HT1080 (cell line): ENCODE data around the gene ARID1B. TPM values are rescaled to one million over a fixed set of nuclear protein-coding genes. Genes with fewer than 3 reads are reported as not detected.

ENCODE experiments used
- DNase-seq: peaks from one replicate; pipeline ENCODE4 v3.0.0-alpha.2; 2015; ENCODE audit warnings: low read depth
- total RNA-seq: library from RNA; depleted of rRNA; stranded (reverse); fragments of >200 nt; shearing (Covaris generic); gene quantifications from 2 replicates; pipeline ENCODE4 v1.2.3, GENCODE V29; 2014

The ARID1B gene
- total RNA-seq, 1 experiment from 2014 or later = 11.2 TPM

- no peak for DNase-seq
These were observed 45.6 kb downstream of the ARID1B start for GRCh38 chr6:156822747-156823206.

- no peak for DNase-seq
These were observed 47.0 kb downstream of the ARID1B start for GRCh38 chr6:156824142-156824541.

- no peak for DNase-seq
These were observed 48.3 kb downstream of the ARID1B start for GRCh38 chr6:156825475-156825874.

- no peak for DNase-seq
These were observed 49.2 kb downstream of the ARID1B start for GRCh38 chr6:156826290-156826955.

GRCh38 chr6:156827382-156827781 is 50.2 kb downstream of the ARID1B start:
- no peak for DNase-seq

GRCh38 chr6:156828280-156828703 is 51.1 kb downstream of the ARID1B start:
- peak; percentile 94 for DNase-seq

- no peak for DNase-seq
These were observed 52.9 kb downstream of the ARID1B start for GRCh38 chr6:156830126-156830525.

GRCh38 chr6:156832231-156832647 is 55.1 kb downstream of the ARID1B start:
- no peak for DNase-seq

- no peak for DNase-seq
These were observed 55.5 kb downstream of the ARID1B start for GRCh38 chr6:156832669-156833068.

GRCh38 chr6:156833755-156834154 is 56.6 kb downstream of the ARID1B start:
- DNase-seq = no peak

- DNase-seq = no peak
These were observed 62.0 kb downstream of the ARID1B start for GRCh38 chr6:156839129-156839528.

- no peak for DNase-seq
These were observed 62.4 kb downstream of the ARID1B start for GRCh38 chr6:156839591-156840001.

GRCh38 chr6:156840136-156840535 is 63.0 kb downstream of the ARID1B start:
- DNase-seq = no peak

GRCh38 chr6:156840606-156841005 is 63.4 kb downstream of the ARID1B start:
- DNase-seq = no peak

GRCh38 chr6:156841508-156841907 is 64.3 kb downstream of the ARID1B start:
- DNase-seq = no peak

- no peak for DNase-seq
These were observed 65.5 kb downstream of the ARID1B start for GRCh38 chr6:156842598-156843250.

- no peak for DNase-seq
These were observed 66.9 kb downstream of the ARID1B start for GRCh38 chr6:156844089-156844488.

- DNase-seq = no peak
These were observed 68.4 kb downstream of the ARID1B start for GRCh38 chr6:156845454-156846155.

GRCh38 chr6:156846845-156847599 is 69.8 kb downstream of the ARID1B start:
- no peak for DNase-seq

- DNase-seq = no peak
These were observed 70.9 kb downstream of the ARID1B start for GRCh38 chr6:156848123-156848522.

- peak; percentile 24 for DNase-seq
These were observed 71.4 kb downstream of the ARID1B start for GRCh38 chr6:156848533-156848932.

GRCh38 chr6:156849806-156850205 is 72.6 kb downstream of the ARID1B start:
- no peak for DNase-seq
